Neural progenitor cell (in vitro differentiated cells): ENCODE results near the gene GGN. TPM values are rescaled to one million over a fixed set of nuclear protein-coding genes. Genes with fewer than 3 reads are reported as not detected.

ENCODE experiments used
- DNase-seq: peaks from one replicate; pipeline ENCODE4 v3.0.0-alpha.2; 2016; ENCODE audit warnings: low spot score
- H2AFZ ChIP-seq: fragments of 200-600 bp; sonication (generic); replicated peaks from 2 replicates; pipeline ENCODE4 v1.6.1; 2016; ENCODE audit warnings: antibody characterized with exemption
- H3F3A ChIP-seq: fragments of 200-600 bp; sonication (generic); 2 replicates; pipeline ENCODE4 v1.6.1; 2016; ENCODE audit warnings: antibody characterized with exemption, low read depth
- H3K27ac ChIP-seq: fragments of 200-600 bp; sonication (generic); 2 replicates; pipeline ENCODE4 v1.5.1; 2016; ENCODE audit warnings: mild to moderate bottlenecking
- H3K27me3 ChIP-seq: fragments of 200-600 bp; sonication (generic); 2 replicates; pipeline ENCODE4 v1.6.1; 2016; ENCODE audit warnings: mild to moderate bottlenecking, moderate library complexity
- H3K36me3 ChIP-seq: fragments of 200-600 bp; sonication (generic); 2 replicates; pipeline ENCODE4 v1.5.1; 2016
- H3K4me1 ChIP-seq: fragments of 200-600 bp; sonication (generic); 2 replicates; pipeline ENCODE4 v1.6.1; 2016; ENCODE audit warnings: mixed run types
- H3K4me2 ChIP-seq: fragments of 200-600 bp; sonication (generic); 2 replicates; pipeline ENCODE4 v1.6.1; 2016
- H3K4me3 ChIP-seq: fragments of 200-600 bp; sonication (generic); 2 replicates; pipeline ENCODE4 v1.5.1; 2016
- H3K79me2 ChIP-seq: fragments of 200-600 bp; sonication (generic); 2 replicates; pipeline ENCODE4 v1.6.1; 2016; ENCODE audit warnings: low read depth
- H3K9ac ChIP-seq: fragments of 200-600 bp; sonication (generic); 2 replicates; pipeline ENCODE4 v1.6.1; 2016
- H3K9me3 ChIP-seq: fragments of 200-600 bp; sonication (generic); 2 replicates; pipeline ENCODE4 v1.5.1; 2016; ENCODE audit warnings: low read depth
- H4K20me1 ChIP-seq: fragments of 200-600 bp; sonication (generic); 2 replicates; pipeline ENCODE4 v1.6.1; 2016; ENCODE audit warnings: low read depth
- H3K27ac Mint-ChIP-seq: 3 replicates; pipeline ENCODE4 v1.8.0; 2021; ENCODE audit warnings: mixed read lengths
- H3K27me3 Mint-ChIP-seq: 2 replicates; pipeline ENCODE4 v1.8.0; 2022; ENCODE audit warnings: low read depth, mild to moderate bottlenecking, inconsistent platforms, moderate library complexity, mixed read lengths; ENCODE audit not compliant: insufficient read depth
- H3K36me3 Mint-ChIP-seq: 3 replicates; pipeline ENCODE4 v1.8.0; 2021; ENCODE audit warnings: mixed read lengths
- H3K4me1 Mint-ChIP-seq: 3 replicates; pipeline ENCODE4 v1.8.0; 2021; ENCODE audit warnings: mixed read lengths
- H3K4me3 Mint-ChIP-seq: 3 replicates; pipeline ENCODE4 v1.8.0; 2021; ENCODE audit warnings: mild to moderate bottlenecking, moderate library complexity, mixed read lengths
- H3K9me3 Mint-ChIP-seq: 3 replicates; pipeline ENCODE4 v1.8.0; 2020; ENCODE audit warnings: mixed read lengths
- EZH2 ChIP-seq: fragments of 200-600 bp; sonication (generic); IDR thresholded peaks from 2 replicates; pipeline ENCODE4 v1.6.1; 2017; ENCODE audit warnings: antibody characterized with exemption, mild to moderate bottlenecking, moderate library complexity
- EZH2phosphoT487 ChIP-seq: fragments of 200-600 bp; sonication (generic); IDR thresholded peaks from 2 replicates; pipeline ENCODE4 v1.6.1; 2017; ENCODE audit warnings: antibody characterized with exemption
- total RNA-seq: library from RNA; depleted of rRNA; stranded (reverse); fragments of >200 nt; gene quantifications from 2 replicates; pipeline ENCODE4 v1.2.3, GENCODE V29; 2015; ENCODE audit warnings: low replicate concordance
- TF ChIP-seq, protein P1 (sequence below): fragments of 200-600 bp; sonication (generic); IDR thresholded peaks from 2 replicates; pipeline ENCODE4 v1.5.1; 2017; ENCODE audit warnings: antibody characterized with exemption, mild to moderate bottlenecking

Gene GGN
- total RNA-seq, 1 donor from 2014 or later, result not detected

DNA sequence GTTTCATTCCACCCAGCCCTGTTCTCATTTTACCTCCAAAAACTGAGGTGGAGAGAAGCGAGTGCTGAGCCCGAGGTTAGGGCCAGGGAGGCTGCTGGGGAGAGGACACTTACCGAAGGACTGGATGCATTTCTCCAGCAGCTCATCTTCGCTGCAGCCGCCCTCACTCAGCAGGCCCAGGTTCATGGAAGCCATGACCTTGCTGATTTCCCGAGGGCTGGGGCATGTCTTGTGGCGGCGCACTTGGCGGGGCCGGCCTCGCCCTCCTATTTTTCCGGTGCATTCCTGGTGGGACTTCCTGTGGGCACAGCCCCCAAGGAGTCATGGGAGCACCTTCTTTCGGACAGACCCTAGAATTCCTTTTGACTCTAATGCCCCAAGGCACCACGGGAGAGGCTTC lies 34.0 kb upstream of the GGN start:
- Histone ChIP-seq H3K4me1 (peaks cover 10% of the 10 kb centered on the region), H3K36me3 (no peaks in the 10 kb centered on the region), H3K27me3 (peaks cover 24% of the 10 kb centered on the region), H4K20me1 (no peaks in the 10 kb centered on the region), H3K4me2 (no peak overlapping the region), H3K9ac (no peak overlapping the region), H3K79me2 (no peaks in the 10 kb centered on the region), H3F3A (peaks cover 6% of the 10 kb centered on the region), H3K27ac (no peak overlapping the region), H3K9me3 (no peaks in the 10 kb centered on the region), H3K4me3 (no peak overlapping the region), H2AFZ (no peak overlapping the region)
- no peak overlapping the region for H3K4me3 Mint-ChIP-seq
- TF ChIP-seq EZH2phosphoT487 (no peak), EZH2 (no peak)
- TF ChIP-seq, protein P1, sequence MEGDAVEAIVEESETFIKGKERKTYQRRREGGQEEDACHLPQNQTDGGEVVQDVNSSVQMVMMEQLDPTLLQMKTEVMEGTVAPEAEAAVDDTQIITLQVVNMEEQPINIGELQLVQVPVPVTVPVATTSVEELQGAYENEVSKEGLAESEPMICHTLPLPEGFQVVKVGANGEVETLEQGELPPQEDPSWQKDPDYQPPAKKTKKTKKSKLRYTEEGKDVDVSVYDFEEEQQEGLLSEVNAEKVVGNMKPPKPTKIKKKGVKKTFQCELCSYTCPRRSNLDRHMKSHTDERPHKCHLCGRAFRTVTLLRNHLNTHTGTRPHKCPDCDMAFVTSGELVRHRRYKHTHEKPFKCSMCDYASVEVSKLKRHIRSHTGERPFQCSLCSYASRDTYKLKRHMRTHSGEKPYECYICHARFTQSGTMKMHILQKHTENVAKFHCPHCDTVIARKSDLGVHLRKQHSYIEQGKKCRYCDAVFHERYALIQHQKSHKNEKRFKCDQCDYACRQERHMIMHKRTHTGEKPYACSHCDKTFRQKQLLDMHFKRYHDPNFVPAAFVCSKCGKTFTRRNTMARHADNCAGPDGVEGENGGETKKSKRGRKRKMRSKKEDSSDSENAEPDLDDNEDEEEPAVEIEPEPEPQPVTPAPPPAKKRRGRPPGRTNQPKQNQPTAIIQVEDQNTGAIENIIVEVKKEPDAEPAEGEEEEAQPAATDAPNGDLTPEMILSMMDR, result no peak
- H3K4me1 Mint-ChIP-seq, result peaks cover 18% of the 10 kb centered on the region
- H3K9me3 Mint-ChIP-seq, result no peaks in the 10 kb centered on the region
- peaks cover 26% of the 10 kb centered on the region for H3K27me3 Mint-ChIP-seq
- no peaks in the 10 kb centered on the region for H3K36me3 Mint-ChIP-seq
- no peak overlapping the region for H3K27ac Mint-ChIP-seq
- no peak for DNase-seq

DNA sequence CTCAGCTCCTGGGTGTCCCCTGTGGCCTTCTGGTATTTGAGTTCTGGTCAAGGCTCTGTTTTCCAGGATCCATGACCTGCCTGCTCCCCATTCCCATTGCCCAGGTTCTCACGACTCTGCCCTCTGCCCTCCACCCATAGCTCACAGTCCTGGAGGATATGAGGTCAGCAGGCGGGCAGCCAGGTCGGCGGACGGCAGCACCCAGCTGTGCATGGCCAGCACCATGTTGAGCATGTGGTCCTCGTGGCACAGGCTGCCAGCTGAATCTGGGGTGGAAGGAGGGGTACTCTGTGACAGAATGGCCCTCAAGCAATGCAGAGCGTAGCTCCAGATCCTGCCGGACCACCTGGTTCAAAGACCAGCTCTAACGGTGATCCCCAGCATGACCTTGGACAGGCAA lies 33.1 kb upstream of the GGN start:
- no peak for TF ChIP-seq EZH2phosphoT487
- TF ChIP-seq EZH2, result no peak
- TF ChIP-seq, protein P1, result no peak
- no peaks in the 10 kb centered on the region for H3K79me2 ChIP-seq
- no peaks in the 10 kb centered on the region for H3K36me3 Mint-ChIP-seq
- H3F3A ChIP-seq, result peaks cover 6% of the 10 kb centered on the region
- no peak overlapping the region for H3K27ac Mint-ChIP-seq
- no peak overlapping the region for H3K4me3 Mint-ChIP-seq
- peaks cover 22% of the 10 kb centered on the region for H3K27me3 Mint-ChIP-seq
- no peaks in the 10 kb centered on the region for H3K36me3 ChIP-seq
- no peak overlapping the region for H3K4me3 ChIP-seq
- H3K9ac ChIP-seq, result no peak overlapping the region
- H4K20me1 ChIP-seq, result no peaks in the 10 kb centered on the region
- no peaks in the 10 kb centered on the region for H3K9me3 Mint-ChIP-seq
- peaks cover 5% of the 10 kb centered on the region for H3K4me1 ChIP-seq
- no peak overlapping the region for H3K4me2 ChIP-seq
- DNase-seq, result no peak
- H3K27me3 ChIP-seq, result peaks cover 24% of the 10 kb centered on the region
- H3K4me1 Mint-ChIP-seq, result peaks cover 13% of the 10 kb centered on the region
- no peaks in the 10 kb centered on the region for H3K9me3 ChIP-seq
- H3K27ac ChIP-seq, result no peak overlapping the region
- no peak overlapping the region for H2AFZ ChIP-seq

DNA sequence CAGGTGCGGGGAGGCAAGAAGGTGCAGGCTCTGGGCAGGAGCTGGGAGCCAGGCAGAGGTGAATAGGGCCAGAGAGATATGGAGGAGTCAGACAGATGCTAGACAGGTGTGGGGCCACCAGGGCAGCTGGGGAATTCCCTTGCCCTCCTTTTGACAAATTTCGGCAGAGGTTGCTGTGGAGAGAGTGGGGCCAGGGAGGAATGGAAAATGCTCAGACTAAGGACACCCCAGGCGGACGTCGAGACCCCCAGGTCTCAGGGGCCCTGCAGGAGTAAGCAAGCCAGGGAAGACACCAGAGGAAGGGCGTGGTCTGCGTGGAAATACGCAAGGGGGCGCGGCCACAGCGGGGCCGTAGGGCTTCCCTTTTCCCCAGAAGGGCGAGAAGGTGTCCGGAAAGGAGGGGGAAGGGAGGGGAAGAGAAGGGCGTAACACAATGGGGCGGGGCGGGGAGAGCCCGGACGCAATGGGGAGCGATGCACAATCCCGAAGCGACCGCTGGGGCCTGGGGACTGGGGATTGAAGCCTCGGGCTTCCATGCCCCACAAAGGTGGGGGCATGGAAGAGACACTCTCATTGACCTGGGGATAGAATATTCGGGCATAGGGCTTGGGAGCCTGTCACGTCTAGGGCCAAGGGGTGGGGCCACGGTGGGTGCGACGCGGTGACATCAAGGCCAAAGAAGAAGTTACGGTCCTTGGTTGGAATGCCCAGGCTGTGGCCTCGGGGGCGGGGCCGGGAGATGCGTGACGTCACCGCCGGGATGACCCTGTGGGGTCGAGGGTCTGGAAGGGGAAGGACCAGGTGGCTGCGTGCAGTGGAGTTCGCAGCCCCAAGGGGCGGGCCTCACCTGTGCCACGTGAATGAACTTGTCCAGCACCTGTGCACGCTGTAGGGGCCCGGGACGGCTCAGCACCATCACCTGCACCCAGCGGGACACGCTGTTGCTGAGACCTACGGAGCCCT lies 30.0 kb upstream of the GGN start:
- H3K4me1 Mint-ChIP-seq, result peaks cover 11% of the 10 kb centered on the region

More for the DNA sequence above, 30.0 kb upstream of the GGN start:
- Histone ChIP-seq H3K79me2 (no peaks in the 10 kb centered on the region), H3K36me3 (no peaks in the 10 kb centered on the region), H3K9me3 (no peaks in the 10 kb centered on the region), H3K4me2 (peak overlapping the region; percentile 80), H4K20me1 (no peaks in the 10 kb centered on the region), H3K4me3 (peak overlapping the region; percentile 53), H3F3A (peaks cover 6% of the 10 kb centered on the region), H3K27ac (no peak overlapping the region), H2AFZ (peak overlapping the region; percentile 70), H3K27me3 (peaks cover 24% of the 10 kb centered on the region), H3K9ac (no peak overlapping the region), H3K4me1 (no peaks in the 10 kb centered on the region)
- Mint-ChIP-seq H3K9me3 (no peaks in the 10 kb centered on the region), H3K4me3 (peak overlapping the region; percentile 86), H3K27me3 (peaks cover 26% of the 10 kb centered on the region), H3K36me3 (no peaks in the 10 kb centered on the region), H3K27ac (peak overlapping the region; percentile 6)
- peak; percentile 84 for DNase-seq
- no peak for TF ChIP-seq EZH2phosphoT487
- TF ChIP-seq, protein P1, result peak; percentile 21
